ENCODE results near the gene SF3B3. TPM values are rescaled to one million over a fixed set of nuclear protein-coding genes. Genes with fewer than 3 reads are reported as not detected.

SF3B3 gene
- total and polyA plus RNA-seq, 2 donors (not counting 3 experiments of a cell fraction or from before 2014, with no cell fraction given), result 167 to 324 TPM

- Histone ChIP-seq H4K20me1 (replicated peaks; ENCODE audit: control insufficient read depth, extremely low read depth, insufficient read depth, low read length) (no peaks in the 10 kb centered on the region), H2AFZ (ENCODE audit: low read depth, low read length) (no peak overlapping the region), H3K27ac (ENCODE audit: insufficient read depth, low read depth, low read length) (no peak overlapping the region), H3K36me3 (ENCODE audit: control insufficient read depth in 2 of 2, extremely low read depth in 1 of 2, insufficient read depth in 2 of 2, low read length in 2 of 2) (peaks cover 55 to 69% of the 10 kb centered on the region in 2 experiments), H3K9me3 (replicated peaks; ENCODE audit: control insufficient read depth, insufficient read depth, low read length) (no peaks in the 10 kb centered on the region), H3K4me3 (replicated peaks in 1 of 3; ENCODE audit: insufficient read depth in 1 of 3, low read depth in 1 of 3, low read length in 3 of 3) (no peak overlapping the region), H3K4me1 (ENCODE audit: control insufficient read depth, extremely low read depth, insufficient read depth, low read length) (no peaks in the 10 kb centered on the region), H3K9me1 (replicated peaks; ENCODE audit: control insufficient read depth, extremely low read depth, insufficient read depth, low read length) (no peaks in the 10 kb centered on the region), H3K9ac (replicated peaks; ENCODE audit: extremely low read depth, insufficient read depth, low read length) (no peak overlapping the region), H3K27me3 (ENCODE audit: control insufficient read depth in 2 of 2, insufficient read depth in 2 of 2, low read length in 2 of 2) (no peaks in the 10 kb centered on the region), H3K79me2 (ENCODE audit: control insufficient read depth, insufficient read depth, low read length) (peaks cover 25% of the 10 kb centered on the region), H3K4me2 (ENCODE audit: insufficient read depth, low read length) (no peak overlapping the region)
- DNase-seq (ENCODE audit: low read depth, low spot score), result no peak
- dilution Hi-C loops (cut with MboI; ENCODE audit: extremely low pct_ligation_motif_present, low sequenced_read_pairs) (no loop called here), intact Hi-C loops (cut with micrococcal nuclease) (no loop called here)
- ChIA-PET POLR2A (no interaction called here), CTCF (interaction anchor here (0.7 to 15.0 kb wide), 3 partner anchors 8 to 206 kb away, joined by 3 to 175 read pairs (median 6); no protein-coding TSS in a partner anchor)
- no TSS peak for BruUV-seq (replicated peaks)
- TF ChIP-seq EZH2 (IDR thresholded peaks at IDR 0.05; ENCODE audit: borderline replicate concordance, low read depth, low read length, severe bottlenecking) (no peak), POLR2A (IDR thresholded peaks at IDR 0.05; ENCODE audit: low read depth, low read length) (no peak), FOS (IDR thresholded peaks at IDR 0.05; ENCODE audit: borderline replicate concordance, insufficient read depth, low read length) (no peak), MYC (IDR thresholded peaks at IDR 0.05; ENCODE audit: low read depth, low read length) (no peak), JUN (IDR thresholded peaks at IDR 0.05; ENCODE audit: borderline replicate concordance, insufficient read depth, insufficient read length, low read depth) (no peak), MAX (IDR thresholded peaks at IDR 0.05; ENCODE audit: insufficient read depth, insufficient read length) (no peak)
- FAIRE-seq, result no peak
Observed at GRCh38 chr16:70565053-70565452, 41.4 kb downstream of the SF3B3 start.

- Histone ChIP-seq H3K9me3 (replicated peaks; ENCODE audit: control insufficient read depth, insufficient read depth, low read length) (no peaks in the 10 kb centered on the region), H2AFZ (ENCODE audit: low read depth, low read length) (no peak overlapping the region), H3K4me1 (ENCODE audit: control insufficient read depth, extremely low read depth, insufficient read depth, low read length) (peaks cover 32% of the 10 kb centered on the region), H3K9ac (replicated peaks; ENCODE audit: extremely low read depth, insufficient read depth, low read length) (no peak overlapping the region), H3K9me1 (replicated peaks; ENCODE audit: control insufficient read depth, extremely low read depth, insufficient read depth, low read length) (no peaks in the 10 kb centered on the region), H3K4me3 (replicated peaks in 1 of 3; ENCODE audit: insufficient read depth in 1 of 3, low read depth in 1 of 3, low read length in 3 of 3) (no peak overlapping the region), H3K27ac (ENCODE audit: insufficient read depth, low read depth, low read length) (no peak overlapping the region), H3K27me3 (ENCODE audit: control insufficient read depth in 2 of 2, insufficient read depth in 2 of 2, low read length in 2 of 2) (no peaks in the 10 kb centered on the region), H3K4me2 (ENCODE audit: insufficient read depth, low read length) (no peak overlapping the region), H4K20me1 (replicated peaks; ENCODE audit: control insufficient read depth, extremely low read depth, insufficient read depth, low read length) (no peaks in the 10 kb centered on the region), H3K79me2 (ENCODE audit: control insufficient read depth, insufficient read depth, low read length) (peaks cover 9% of the 10 kb centered on the region), H3K36me3 (ENCODE audit: control insufficient read depth in 2 of 2, extremely low read depth in 1 of 2, insufficient read depth in 2 of 2, low read length in 2 of 2) (peaks cover 53 to 57% of the 10 kb centered on the region in 2 experiments)
- ChIA-PET POLR2A (no interaction called here), CTCF (interaction anchor here (1.0 to 15.0 kb wide), 4 partner anchors 10 to 84 kb away, joined by 3 to 175 read pairs (median 3); no protein-coding TSS in a partner anchor)
- DNase-seq (ENCODE audit: low read depth, low spot score) (no peak), FAIRE-seq (no peak)
- intact Hi-C loops (cut with micrococcal nuclease) (no loop called here), dilution Hi-C loops (cut with MboI; ENCODE audit: extremely low pct_ligation_motif_present, low sequenced_read_pairs) (no loop called here)
- TF ChIP-seq POLR2AphosphoS5 (IDR thresholded peaks at IDR 0.05; ENCODE audit: insufficient read depth, low read depth, low read length), result no peak
- BruUV-seq (replicated peaks), result no TSS peak
Observed at GRCh38 chr16:70568601-70569237, 45.1 kb downstream of the SF3B3 start.

Data from endothelial cell of umbilical vein (primary cell).